GM12892 (cell line): ENCODE measurements around the gene LSG1.

ENCODE experiments used
- POLR2A ChIP-seq: IDR thresholded peaks from 2 replicates; pipeline ENCODE4 v1.6.1; 2011; ENCODE audit warnings: low read depth, low read length, control low read depth
- TAF1 ChIP-seq: IDR thresholded peaks from 2 replicates; pipeline ENCODE4 v1.6.1; 2011; ENCODE audit warnings: low read depth, mild to moderate bottlenecking, control low read depth, low read length, borderline replicate concordance

GRCh38 chr3:194680888-194681615 is 9.1 kb upstream of the LSG1 start:
- no peak for TF ChIP-seq TAF1
- no peak for TF ChIP-seq POLR2A
